Keratinocyte (primary cell): ENCODE results near the gene ADGRV1. TPM values are rescaled to one million over a fixed set of nuclear protein-coding genes. Genes with fewer than 3 reads are reported as not detected.

Experiments
- DNase-seq: peaks from one replicate; pipeline ENCODE4 v3.0.0-alpha.2; 2011; ENCODE audit warnings: low read depth, missing footprints, low spot score
- FAIRE-seq: peaks from 2 replicates; lab custom pipeline; 2011; peaks lifted over from hg19 to GRCh38; lab: Jason Lieb, UNC
- H2AFZ ChIP-seq: 2 replicates; pipeline ENCODE4 v1.6.0; 2012; ENCODE audit warnings: low read length, control low read depth, inconsistent platforms; ENCODE audit not compliant: control insufficient read depth
- H3K27ac ChIP-seq: 2 replicates; pipeline ENCODE4 v1.5.1; 2011; ENCODE audit warnings: low read length; ENCODE audit not compliant: control insufficient read depth, insufficient read depth
- H3K27me3 ChIP-seq: 3 replicates; pipeline ENCODE4 v1.6.0; 2011; ENCODE audit warnings: low read length; ENCODE audit not compliant: control insufficient read depth, insufficient read depth; ENCODE audit errors: extremely low read depth
- H3K36me3 ChIP-seq, 2 experiments: 2 replicates in 1 of 2; 3 replicates in 1 of 2; pipeline ENCODE4 v1.5.1; 2011; ENCODE audit warnings: low read length in 2 of 2, mild to moderate bottlenecking in 1 of 2; ENCODE audit not compliant: control insufficient read depth in 2 of 2, insufficient read depth in 2 of 2; ENCODE audit errors: extremely low read depth in 1 of 2
- H3K4me1 ChIP-seq: 3 replicates; pipeline ENCODE4 v1.5.1; 2011; ENCODE audit warnings: low read length; ENCODE audit not compliant: control insufficient read depth, insufficient read depth; ENCODE audit errors: extremely low read depth
- H3K4me2 ChIP-seq: 3 replicates; pipeline ENCODE4 v1.6.0; 2011; ENCODE audit warnings: low read depth, low read length; ENCODE audit not compliant: control insufficient read depth, insufficient read depth; ENCODE audit errors: extremely low read depth
- H3K4me3 ChIP-seq, 3 experiments: fragments of 200-600 bp in 1 of 3; sonication (generic) in 1 of 3; 2 replicates in 2 of 3; 3 replicates in 1 of 3; pipeline ENCODE4 v1.5.1; 2011 to 2016; ENCODE audit warnings: low read length in 3 of 3, mild to moderate bottlenecking in 3 of 3, control low read depth in 2 of 3, inconsistent platforms in 1 of 3, low read depth in 1 of 3, mixed read lengths in 1 of 3, mixed run types in 1 of 3, moderate library complexity in 1 of 3; ENCODE audit not compliant: control insufficient read depth in 2 of 3, insufficient read depth in 2 of 3; ENCODE audit errors: extremely low read depth in 1 of 3
- H3K79me2 ChIP-seq: 2 replicates; pipeline ENCODE4 v1.6.0; 2012; ENCODE audit warnings: low read length; ENCODE audit not compliant: control insufficient read depth, insufficient read depth
- H3K9ac ChIP-seq: 3 replicates; pipeline ENCODE4 v1.6.0; 2011; ENCODE audit warnings: low read length; ENCODE audit not compliant: control insufficient read depth, insufficient read depth; ENCODE audit errors: extremely low read depth
- H3K9me1 ChIP-seq: 3 replicates; pipeline ENCODE4 v1.6.0; 2011; ENCODE audit warnings: low read length; ENCODE audit not compliant: control insufficient read depth, insufficient read depth; ENCODE audit errors: extremely low read depth
- H3K9me3 ChIP-seq: 2 replicates; pipeline ENCODE4 v1.5.1; 2012; ENCODE audit warnings: low read depth, low read length; ENCODE audit not compliant: control insufficient read depth
- H4K20me1 ChIP-seq: 3 replicates; pipeline ENCODE4 v1.6.0; 2011; ENCODE audit warnings: low read length; ENCODE audit not compliant: control insufficient read depth, insufficient read depth; ENCODE audit errors: extremely low read depth
- CTCF ChIP-seq, 3 experiments: IDR thresholded peaks in 1 of 3; conservative IDR thresholded peaks in 1 of 3; optimal IDR thresholded peaks in 1 of 3; 2 replicates in 2 of 3; 3 replicates in 1 of 3; pipeline versions ENCODE3 to v1.5.1; 2011; ENCODE audit warnings: low read length in 3 of 3, mild to moderate bottlenecking in 3 of 3, moderate library complexity in 2 of 3, control low read depth in 1 of 3, inconsistent platforms in 1 of 3; ENCODE audit not compliant: insufficient read depth in 2 of 3; ENCODE audit errors: extremely low read depth in 1 of 3
- EZH2 ChIP-seq: IDR thresholded peaks from one replicate; pipeline ENCODE4 v1.6.1; 2012; ENCODE audit warnings: inconsistent platforms, mild to moderate bottlenecking, low read length, moderate library complexity
- dilution Hi-C: fragments of 300-500 bp; cut with MboI; formaldehyde crosslinking; loops from one replicate; pipeline ENCODE4 v1.7.0; 2020; ENCODE audit warnings: low sequenced_read_pairs; ENCODE audit not compliant: extremely low pct_ligation_motif_present
- polyA plus RNA-seq, 5 experiments: library from polyadenylated mRNA; depleted of rRNA in 3 of 5; stranded (reverse) in 3 of 5; stranded (forward) in 1 of 5; unstranded in 1 of 5; fragments of >200 nt; gene quantifications; 1 replicate in 1 of 5; 2 replicates in 3 of 5; 3 replicates in 1 of 5; pipeline versions ENCODE4 v1.2.1 to v1.2.3, GENCODE V29; 2011 to 2012; ENCODE audit warnings: missing spikeins in 2 of 5, low read depth in 1 of 5, low replicate concordance in 1 of 5

ADGRV1 gene
- polyA plus RNA-seq, 1 donor (not counting 4 experiments of a cell fraction or from before 2014, with no cell fraction given) = 0.05 TPM

- no peak overlapping the region for H3K27ac ChIP-seq
- DNase-seq (no peak), FAIRE-seq (no peak)
- no peaks in the 10 kb centered on the region for H3K27me3 ChIP-seq
- no peak overlapping the region for H2AFZ ChIP-seq
- H3K4me1 ChIP-seq = no peaks in the 10 kb centered on the region
- no peak for TF ChIP-seq EZH2
- no peak for TF ChIP-seq CTCF (optimal IDR thresholded peaks at IDR 0.05 in 1 of 3, IDR thresholded peaks at IDR 0.05 in 1 of 3, conservative IDR thresholded peaks at IDR 0.05 in 1 of 3; ENCODE audit: extremely low read depth in 1 of 3, insufficient read depth in 2 of 3, low read length in 3 of 3)
- no peaks in the 10 kb centered on the region for H3K9me3 ChIP-seq
- no peaks in the 10 kb centered on the region for H3K79me2 ChIP-seq
- H3K4me3 ChIP-seq = no peak overlapping the region
- no peaks in the 10 kb centered on the region for H4K20me1 ChIP-seq
- H3K9me1 ChIP-seq = no peaks in the 10 kb centered on the region
- no peaks in the 10 kb centered on the region for H3K36me3 ChIP-seq
- dilution Hi-C loops = no loop called here
- H3K9ac ChIP-seq = no peak overlapping the region
- H3K4me2 ChIP-seq = no peak overlapping the region
Measured at GRCh38 chr5:91089758-91090157, 531.2 kb downstream of the ADGRV1 start.

- Histone ChIP-seq H3K4me1 (no peaks in the 10 kb centered on the region), H3K27ac (no peak overlapping the region), H4K20me1 (no peaks in the 10 kb centered on the region), H3K9ac (no peak overlapping the region), H3K27me3 (no peaks in the 10 kb centered on the region), H3K9me3 (no peaks in the 10 kb centered on the region), H3K4me2 (no peak overlapping the region), H3K79me2 (no peaks in the 10 kb centered on the region), H3K9me1 (no peaks in the 10 kb centered on the region), H3K4me3 (no peak overlapping the region), H2AFZ (no peak overlapping the region), H3K36me3 (no peaks in the 10 kb centered on the region)
- dilution Hi-C loops = no loop called here
- DNase-seq (no peak), FAIRE-seq (no peak)
- TF ChIP-seq EZH2 = no peak
- no peak for TF ChIP-seq CTCF (optimal IDR thresholded peaks at IDR 0.05 in 1 of 3, IDR thresholded peaks at IDR 0.05 in 1 of 3, conservative IDR thresholded peaks at IDR 0.05 in 1 of 3; ENCODE audit: extremely low read depth in 1 of 3, insufficient read depth in 2 of 3, low read length in 3 of 3)
Measured at GRCh38 chr5:91090995-91091394, 532.4 kb downstream of the ADGRV1 start.
